ENCODE measurements around the gene CPSF4L. TPM values are rescaled to one million over a fixed set of nuclear protein-coding genes. Genes with fewer than 3 reads are reported as not detected.
A peak's percentile ranks its signal among the peaks of the same experiment; 100 is the strongest.

Gene CPSF4L
- total RNA-seq, 1 donor from 2014 or later = not detected

DNA sequence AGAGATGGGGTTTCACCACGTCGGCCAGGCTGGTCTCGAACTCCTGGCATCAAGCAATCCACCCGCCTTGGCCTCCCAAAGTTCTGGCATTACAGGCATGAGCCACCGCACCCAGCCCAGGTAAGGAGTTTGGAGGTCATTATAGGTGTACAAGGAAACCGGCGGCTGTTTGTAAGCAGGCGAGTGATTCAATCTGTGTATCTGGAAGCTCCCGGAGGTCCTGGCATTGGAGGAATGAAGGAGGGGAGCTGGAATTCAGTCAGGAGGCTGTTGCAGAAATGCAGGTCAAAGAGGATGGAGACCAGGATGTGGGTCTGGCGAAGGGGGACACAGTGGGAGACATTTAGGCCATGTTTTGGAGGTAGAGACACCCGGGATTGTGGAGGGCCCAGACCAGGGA, 31.4 kb upstream of the CPSF4L start:
- H3K27ac Mint-ChIP-seq (ENCODE audit: unreplicated experiment) = no peak overlapping the region
- H3K36me3 Mint-ChIP-seq (ENCODE audit: low read depth, unreplicated experiment) = peaks cover 3% of the 10 kb centered on the region
- no peak for DNase-seq (ENCODE audit: low spot score)
- peaks cover 5% of the 10 kb centered on the region for H3K4me1 Mint-ChIP-seq (ENCODE audit: unreplicated experiment)
- H3K27me3 Mint-ChIP-seq (ENCODE audit: unreplicated experiment) = no peaks in the 10 kb centered on the region
- H3K4me3 Mint-ChIP-seq (ENCODE audit: unreplicated experiment) = no peak overlapping the region
- TF ChIP-seq, protein P1, sequence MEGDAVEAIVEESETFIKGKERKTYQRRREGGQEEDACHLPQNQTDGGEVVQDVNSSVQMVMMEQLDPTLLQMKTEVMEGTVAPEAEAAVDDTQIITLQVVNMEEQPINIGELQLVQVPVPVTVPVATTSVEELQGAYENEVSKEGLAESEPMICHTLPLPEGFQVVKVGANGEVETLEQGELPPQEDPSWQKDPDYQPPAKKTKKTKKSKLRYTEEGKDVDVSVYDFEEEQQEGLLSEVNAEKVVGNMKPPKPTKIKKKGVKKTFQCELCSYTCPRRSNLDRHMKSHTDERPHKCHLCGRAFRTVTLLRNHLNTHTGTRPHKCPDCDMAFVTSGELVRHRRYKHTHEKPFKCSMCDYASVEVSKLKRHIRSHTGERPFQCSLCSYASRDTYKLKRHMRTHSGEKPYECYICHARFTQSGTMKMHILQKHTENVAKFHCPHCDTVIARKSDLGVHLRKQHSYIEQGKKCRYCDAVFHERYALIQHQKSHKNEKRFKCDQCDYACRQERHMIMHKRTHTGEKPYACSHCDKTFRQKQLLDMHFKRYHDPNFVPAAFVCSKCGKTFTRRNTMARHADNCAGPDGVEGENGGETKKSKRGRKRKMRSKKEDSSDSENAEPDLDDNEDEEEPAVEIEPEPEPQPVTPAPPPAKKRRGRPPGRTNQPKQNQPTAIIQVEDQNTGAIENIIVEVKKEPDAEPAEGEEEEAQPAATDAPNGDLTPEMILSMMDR (IDR thresholded peaks at IDR 0.05; ENCODE audit: unreplicated experiment) = no peak
- H3K9me3 Mint-ChIP-seq (ENCODE audit: unreplicated experiment) = no peaks in the 10 kb centered on the region

DNA sequence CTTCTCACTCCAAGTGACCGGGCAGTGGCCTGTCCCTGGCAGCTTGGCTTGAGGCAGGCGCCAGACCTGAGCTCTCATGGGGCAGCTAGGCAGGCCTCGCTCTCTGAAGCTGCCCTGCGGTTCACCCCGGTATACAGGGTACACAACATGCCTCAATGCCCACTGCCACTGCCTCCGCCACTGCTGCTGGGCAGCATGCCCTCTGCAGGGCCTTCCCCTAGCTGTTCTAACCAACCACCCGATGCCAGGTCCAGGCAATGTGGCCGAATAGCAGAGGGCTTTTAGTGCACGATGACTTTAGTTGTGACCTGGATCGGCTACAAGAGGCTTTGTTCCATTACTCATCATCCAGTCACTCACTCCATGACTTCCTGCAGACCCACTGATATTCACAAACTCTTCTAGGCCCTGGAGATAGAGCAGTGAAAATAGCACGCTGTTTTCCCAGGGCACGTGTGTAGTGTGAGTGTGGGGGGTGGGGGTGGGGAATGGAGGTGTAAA, 30.4 kb upstream of the CPSF4L start:
- TF ChIP-seq, protein P1 (IDR thresholded peaks at IDR 0.05; ENCODE audit: unreplicated experiment) = no peak
- Mint-ChIP-seq H3K4me1 (ENCODE audit: unreplicated experiment) (peaks cover 7% of the 10 kb centered on the region), H3K27ac (ENCODE audit: unreplicated experiment) (no peak overlapping the region), H3K4me3 (ENCODE audit: unreplicated experiment) (no peak overlapping the region), H3K27me3 (ENCODE audit: unreplicated experiment) (peaks cover 2% of the 10 kb centered on the region), H3K9me3 (ENCODE audit: unreplicated experiment) (no peaks in the 10 kb centered on the region), H3K36me3 (ENCODE audit: low read depth, unreplicated experiment) (peaks cover 3% of the 10 kb centered on the region)
- no peak for DNase-seq (ENCODE audit: low spot score)

DNA sequence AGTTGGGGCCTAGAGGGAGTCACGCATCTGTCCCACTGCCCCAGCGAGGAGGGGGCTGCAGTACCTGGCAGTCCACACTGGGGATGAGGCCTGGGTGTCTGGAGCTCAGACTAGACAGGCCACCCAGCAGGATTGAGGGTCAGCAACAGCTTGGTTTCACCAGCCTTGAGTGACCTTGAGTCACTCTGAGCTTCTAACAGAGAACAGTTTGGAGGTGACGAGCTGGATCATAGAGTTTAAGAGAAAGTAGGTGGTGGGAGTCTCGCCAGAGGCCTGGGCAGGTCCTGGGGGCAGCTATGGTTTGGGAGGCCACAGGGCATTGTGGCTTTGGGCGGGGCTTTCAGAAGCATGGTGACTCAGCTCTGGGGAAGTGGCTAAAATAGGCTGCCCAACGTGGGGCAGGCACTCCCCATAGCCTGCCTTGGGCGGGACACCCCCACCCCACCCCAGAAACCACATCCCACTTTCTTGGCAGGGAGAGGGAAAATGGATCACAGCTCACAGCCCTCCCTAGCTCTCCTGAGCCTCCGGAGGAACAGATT, 29.7 kb upstream of the CPSF4L start:
- H3K9me3 Mint-ChIP-seq (ENCODE audit: unreplicated experiment) = no peaks in the 10 kb centered on the region
- no peak overlapping the region for H3K27ac Mint-ChIP-seq (ENCODE audit: unreplicated experiment)
- peaks cover 2% of the 10 kb centered on the region for H3K27me3 Mint-ChIP-seq (ENCODE audit: unreplicated experiment)
- H3K36me3 Mint-ChIP-seq (ENCODE audit: low read depth, unreplicated experiment) = peaks cover 4% of the 10 kb centered on the region
- peaks cover 11% of the 10 kb centered on the region for H3K4me1 Mint-ChIP-seq (ENCODE audit: unreplicated experiment)
- DNase-seq (ENCODE audit: low spot score) = no peak
- TF ChIP-seq, protein P1 (IDR thresholded peaks at IDR 0.05; ENCODE audit: unreplicated experiment) = no peak
- H3K4me3 Mint-ChIP-seq (ENCODE audit: unreplicated experiment) = no peak overlapping the region

DNA sequence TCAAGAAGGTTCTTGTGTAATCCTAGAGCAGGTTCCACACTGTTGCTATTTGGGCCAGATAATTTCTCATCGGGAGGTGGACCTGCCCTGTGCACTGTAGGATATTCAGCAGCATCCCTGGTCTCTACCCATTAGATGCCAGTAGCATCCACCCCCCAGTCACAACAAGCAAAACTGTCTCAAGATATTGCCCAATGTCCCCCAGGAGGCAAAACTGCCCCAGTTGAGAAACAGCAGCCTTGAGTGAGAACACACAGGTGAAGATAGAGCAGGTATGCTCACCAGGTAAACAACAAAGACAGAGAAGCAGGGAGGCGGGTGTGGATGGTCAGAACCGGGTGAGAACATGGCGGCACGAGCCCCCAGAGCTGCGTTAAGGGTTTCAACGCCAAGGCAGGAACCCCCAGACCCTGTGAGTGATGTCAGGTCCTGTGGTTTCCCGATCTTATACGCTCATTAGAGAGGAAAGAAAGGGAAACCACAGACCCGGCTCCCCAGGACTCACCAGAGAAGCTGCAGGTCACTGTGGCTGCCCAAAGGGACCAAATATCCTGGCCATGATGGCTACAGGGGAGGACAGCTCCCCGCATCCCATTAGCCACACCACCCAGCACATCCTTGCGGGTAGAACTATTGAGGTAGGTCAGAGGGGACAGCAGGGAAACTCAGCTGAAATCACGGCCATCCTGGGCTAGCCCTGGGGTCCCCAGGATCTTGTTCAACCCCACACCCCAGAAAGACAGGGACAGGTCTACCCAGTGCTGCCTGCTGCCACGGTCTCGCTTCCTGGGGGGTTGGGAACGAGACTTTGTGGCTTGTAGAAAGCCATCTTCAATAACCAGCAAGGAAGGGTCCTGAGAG, 28.9 kb upstream of the CPSF4L start:
- Mint-ChIP-seq H3K4me3 (ENCODE audit: unreplicated experiment) (peak overlapping the region; percentile 54), H3K27me3 (ENCODE audit: unreplicated experiment) (peaks cover 2% of the 10 kb centered on the region), H3K4me1 (ENCODE audit: unreplicated experiment) (peaks cover 11% of the 10 kb centered on the region), H3K36me3 (ENCODE audit: low read depth, unreplicated experiment) (peaks cover 6% of the 10 kb centered on the region), H3K9me3 (ENCODE audit: unreplicated experiment) (no peaks in the 10 kb centered on the region), H3K27ac (ENCODE audit: unreplicated experiment) (no peak overlapping the region)
- TF ChIP-seq, protein P1 (IDR thresholded peaks at IDR 0.05; ENCODE audit: unreplicated experiment) = no peak
- DNase-seq (ENCODE audit: low spot score) = no peak

Measured in endothelial cell (in vitro differentiated cells).